ENCODE measurements around the gene FOSB. TPM values are rescaled to one million over a fixed set of nuclear protein-coding genes. Genes with fewer than 3 reads are reported as not detected.

FOSB gene
- total RNA-seq, 1 donor from 2014 or later = 42.8 TPM

DNA sequence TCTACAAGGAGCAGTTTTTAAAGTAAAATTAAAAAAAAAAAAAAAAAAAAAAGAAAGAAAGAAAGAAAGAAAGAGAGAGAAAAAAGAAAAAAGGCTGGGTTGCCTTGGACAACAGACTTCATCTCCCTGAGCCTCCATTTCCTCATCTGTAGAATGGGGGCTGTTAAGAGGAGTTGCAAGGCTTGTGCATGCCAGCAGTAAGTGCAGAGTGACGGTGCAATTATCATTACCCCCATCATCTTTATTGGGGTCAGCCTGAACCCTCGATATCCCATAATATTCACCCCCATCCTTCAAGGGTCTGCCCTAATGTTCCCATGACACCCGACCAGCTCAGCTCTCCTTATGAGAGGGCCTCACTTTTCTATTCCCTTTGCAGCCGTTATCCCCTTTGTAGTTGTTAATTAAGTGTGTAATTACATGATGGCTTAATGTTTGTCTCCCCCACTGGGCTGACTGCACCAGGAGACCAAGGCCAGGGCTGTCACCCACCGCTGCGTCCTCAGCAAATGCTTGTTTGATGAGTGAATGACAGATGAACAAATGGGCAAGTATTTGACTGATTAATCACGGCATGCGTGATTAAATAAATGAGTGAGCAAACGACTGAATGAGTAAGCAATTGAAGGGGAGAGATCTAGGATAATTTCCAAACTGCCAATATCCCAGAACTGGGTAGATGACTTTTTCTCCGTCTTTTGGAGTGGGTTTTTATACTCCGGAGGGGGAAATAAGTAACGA lies 10.1 kb downstream of the FOSB start:
- Histone ChIP-seq H3K36me3 (ENCODE audit: control insufficient read depth in 3 of 3, insufficient read depth in 3 of 3, low read length in 3 of 3) (no peaks in the 10 kb centered on the region), H3K9me3 (ENCODE audit: control insufficient read depth in 3 of 3, low read length in 3 of 3) (no peaks in the 10 kb centered on the region), H3K27me3 (ENCODE audit: control insufficient read depth in 3 of 3, insufficient read depth in 3 of 3, low read length in 3 of 3) (peaks cover 0 to 2% (median 0%) of the 10 kb centered on the region in 3 donors), H3K4me1 (ENCODE audit: control insufficient read depth in 3 of 3, insufficient read depth in 3 of 3, low read length in 3 of 3) (peaks cover 9 to 15% (median 14%) of the 10 kb centered on the region in 3 donors), H3K4me3 (ENCODE audit: low read length in 3 of 3) (peak overlapping the region; percentile 69 to 81 (median 76)), H3K9ac (ENCODE audit: low read depth in 1 of 3, low read length in 3 of 3) (peak overlapping the region; percentile 81 to 96 (median 89)), H3K27ac (ENCODE audit: low read depth, low read length) (peak overlapping the region; percentile 98)

DNA sequence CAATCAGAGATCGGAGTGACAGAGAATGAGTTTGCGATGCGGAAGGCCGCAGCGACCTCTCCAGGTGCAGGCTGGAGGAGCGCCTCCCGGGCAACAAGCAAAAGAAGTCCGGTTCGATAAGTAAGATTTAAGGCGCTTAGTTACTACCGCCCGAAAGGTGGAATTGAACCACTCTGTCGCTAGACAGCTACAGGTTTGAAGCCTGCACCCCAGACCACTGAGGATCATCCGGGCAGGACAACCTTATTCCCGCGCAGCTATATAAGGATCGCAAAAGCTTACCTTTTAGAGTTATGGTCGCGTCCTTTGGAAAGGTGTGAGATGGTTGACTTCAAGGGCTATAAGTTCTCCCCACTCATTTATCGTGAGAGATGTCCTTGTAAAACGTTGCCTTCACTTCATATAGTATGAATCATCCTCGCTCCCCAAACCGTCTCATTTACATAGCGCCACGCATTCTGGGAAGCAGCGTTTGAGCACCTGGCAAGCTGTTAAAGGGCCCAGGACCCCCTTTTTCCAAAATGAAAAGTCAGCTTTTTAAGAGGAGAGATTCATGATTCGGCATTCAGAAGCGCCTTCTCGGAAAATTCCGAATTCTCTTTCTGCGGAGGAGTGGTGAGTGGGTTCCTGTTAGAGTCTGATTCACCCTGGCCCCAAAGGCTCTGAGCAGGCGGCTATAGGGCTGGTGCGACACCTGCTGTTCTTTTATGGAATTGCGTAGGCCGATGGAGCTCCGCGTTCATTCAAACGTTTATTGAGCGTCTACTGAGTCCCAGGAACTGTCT lies 10.8 kb downstream of the FOSB start:
- H3K36me3 ChIP-seq (ENCODE audit: control insufficient read depth in 3 of 3, insufficient read depth in 3 of 3, low read length in 3 of 3) = no peaks in the 10 kb centered on the region
- peak overlapping the region; percentile 69 to 81 (median 76) for H3K4me3 ChIP-seq (ENCODE audit: low read length in 3 of 3)
- H3K4me1 ChIP-seq (ENCODE audit: control insufficient read depth in 3 of 3, insufficient read depth in 3 of 3, low read length in 3 of 3) = peaks cover 9 to 15% (median 14%) of the 10 kb centered on the region in 3 donors
- H3K9ac ChIP-seq (ENCODE audit: low read depth in 1 of 3, low read length in 3 of 3) = peak overlapping the region; percentile 81 to 96 (median 89)
- H3K27ac ChIP-seq (ENCODE audit: low read depth, low read length) = peak overlapping the region; percentile 98
- no peaks in the 10 kb centered on the region for H3K9me3 ChIP-seq (ENCODE audit: control insufficient read depth in 3 of 3, low read length in 3 of 3)
- no peaks in the 10 kb centered on the region for H3K27me3 ChIP-seq (ENCODE audit: control insufficient read depth in 3 of 3, insufficient read depth in 3 of 3, low read length in 3 of 3)

DNA sequence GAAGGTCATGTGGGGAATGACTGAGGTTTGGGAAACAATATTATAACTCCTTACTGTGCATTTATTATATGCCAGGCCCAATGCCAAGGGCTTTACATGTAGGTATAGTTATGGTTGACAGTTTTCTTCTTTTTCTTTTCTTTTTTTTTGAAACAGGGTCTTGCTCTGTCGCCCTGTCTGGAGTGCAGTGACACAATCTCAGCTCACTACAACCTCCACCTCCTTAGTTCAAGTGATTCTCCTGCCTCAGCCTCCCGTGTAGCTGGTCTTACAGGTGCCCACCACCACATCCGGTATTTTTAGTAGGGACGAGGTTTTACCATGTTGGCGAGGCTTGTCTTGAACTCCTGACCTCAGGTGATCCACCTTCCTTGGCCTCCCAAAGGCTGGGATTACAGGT lies 15.2 kb downstream of the FOSB start:
- Histone ChIP-seq H3K36me3 (ENCODE audit: control insufficient read depth in 3 of 3, insufficient read depth in 3 of 3, low read length in 3 of 3) (peaks cover 1 to 6% (median 2%) of the 10 kb centered on the region in 3 donors), H3K4me1 (ENCODE audit: control insufficient read depth in 3 of 3, insufficient read depth in 3 of 3, low read length in 3 of 3) (peaks cover 5 to 15% (median 10%) of the 10 kb centered on the region in 3 donors), H3K9me3 (ENCODE audit: control insufficient read depth in 3 of 3, low read length in 3 of 3) (no peaks in the 10 kb centered on the region)

DNA sequence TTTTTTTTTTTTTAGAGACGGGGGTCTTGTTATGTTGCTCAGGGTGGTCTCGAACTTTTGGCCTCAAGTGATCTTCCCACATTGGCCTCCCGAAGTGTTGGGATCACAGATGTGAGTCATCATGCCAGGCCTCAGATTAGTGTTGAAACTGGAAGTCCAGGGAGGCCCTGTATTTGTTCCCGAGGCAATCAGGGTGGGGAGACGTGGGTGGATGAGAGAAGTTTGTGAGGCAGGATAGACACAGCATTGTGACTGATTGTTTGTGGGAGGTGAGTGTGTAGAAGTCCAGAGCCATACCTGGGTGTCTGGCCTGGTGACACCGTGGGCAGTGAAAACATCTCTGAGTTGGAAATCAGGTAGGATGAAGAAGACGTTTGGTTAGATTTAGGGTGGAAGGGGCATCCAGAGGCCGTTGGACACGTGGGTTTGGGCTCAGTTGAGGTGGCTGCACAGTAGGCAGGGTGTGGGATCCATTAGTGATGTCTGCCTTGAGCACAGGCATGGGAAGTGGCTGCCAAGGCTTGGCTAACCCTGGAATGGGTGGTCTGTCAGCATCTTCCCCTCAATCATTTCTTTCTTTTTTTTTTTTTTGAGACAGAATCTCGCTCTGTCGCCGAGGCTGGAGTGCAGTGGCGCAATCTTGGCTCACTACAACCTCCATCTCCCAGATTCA lies 16.6 kb downstream of the FOSB start:
- H3K4me3 ChIP-seq (ENCODE audit: low read length in 3 of 3) = no peak overlapping the region
- no peaks in the 10 kb centered on the region for H3K9me3 ChIP-seq (ENCODE audit: control insufficient read depth in 3 of 3, low read length in 3 of 3)
- H3K4me1 ChIP-seq (ENCODE audit: control insufficient read depth in 3 of 3, insufficient read depth in 3 of 3, low read length in 3 of 3) = peaks cover 6 to 9% (median 7%) of the 10 kb centered on the region in 3 donors
- H3K9ac ChIP-seq (ENCODE audit: low read depth in 1 of 3, low read length in 3 of 3) = no peak overlapping the region
- H3K27me3 ChIP-seq (ENCODE audit: control insufficient read depth in 3 of 3, insufficient read depth in 3 of 3, low read length in 3 of 3) = no peaks in the 10 kb centered on the region
- peaks cover 8 to 17% (median 10%) of the 10 kb centered on the region in 3 donors for H3K36me3 ChIP-seq (ENCODE audit: control insufficient read depth in 3 of 3, insufficient read depth in 3 of 3, low read length in 3 of 3)
- H3K27ac ChIP-seq (ENCODE audit: low read depth, low read length) = no peak overlapping the region

More for the DNA sequence above, 15.2 kb downstream of the FOSB start:
- H3K27me3 ChIP-seq (ENCODE audit: control insufficient read depth in 3 of 3, insufficient read depth in 3 of 3, low read length in 3 of 3) = no peaks in the 10 kb centered on the region
- no peak overlapping the region for H3K9ac ChIP-seq (ENCODE audit: low read depth in 1 of 3, low read length in 3 of 3)
- no peak overlapping the region for H3K4me3 ChIP-seq (ENCODE audit: low read length in 3 of 3)
- H3K27ac ChIP-seq (ENCODE audit: low read depth, low read length) = no peak overlapping the region

DNA sequence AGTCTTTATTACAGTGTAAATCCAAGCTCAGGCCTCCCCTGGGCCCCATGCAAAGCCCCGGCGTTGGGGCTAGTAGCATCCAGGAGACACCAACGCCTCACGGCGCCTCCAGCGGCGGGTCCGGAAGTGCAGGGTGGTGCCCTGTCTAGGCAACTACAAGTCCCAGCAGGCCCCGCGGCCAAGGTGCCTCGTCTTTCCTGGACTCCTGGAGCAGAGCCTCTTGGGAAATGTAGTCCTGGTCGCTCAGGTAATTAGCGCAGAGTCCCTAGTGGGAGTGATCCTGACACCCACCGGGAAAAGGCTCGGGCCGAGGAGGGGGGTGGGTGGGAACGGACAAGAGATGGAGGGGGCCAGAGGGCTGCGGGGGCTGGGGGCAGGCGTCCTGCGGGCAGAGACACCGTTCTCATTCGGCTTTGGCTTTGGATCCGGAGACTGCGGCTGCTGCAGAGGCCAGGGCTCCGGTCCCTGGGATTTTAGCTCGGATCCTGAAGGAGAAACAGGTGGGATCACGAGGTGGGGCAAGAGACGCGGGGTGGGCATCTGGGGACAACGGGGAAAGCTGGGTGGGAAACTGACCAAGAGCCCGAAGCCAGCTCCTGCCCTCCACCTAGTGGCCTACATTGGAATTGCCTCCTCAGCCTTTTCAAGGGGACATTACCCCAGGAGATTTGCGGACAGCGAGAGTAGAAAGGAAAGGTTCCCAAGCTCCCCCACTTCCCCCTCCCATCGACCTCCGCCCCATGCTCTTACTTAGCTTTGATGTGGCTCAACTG lies 17.7 kb downstream of the FOSB start:
- peak overlapping the region; percentile 1 to 57 (median 50) for H3K9ac ChIP-seq (ENCODE audit: low read depth in 1 of 3, low read length in 3 of 3)
- H3K27ac ChIP-seq (ENCODE audit: low read depth, low read length) = peak overlapping the region; percentile 77
- no peaks in the 10 kb centered on the region for H3K9me3 ChIP-seq (ENCODE audit: control insufficient read depth in 3 of 3, low read length in 3 of 3)
- H3K27me3 ChIP-seq (ENCODE audit: control insufficient read depth in 3 of 3, insufficient read depth in 3 of 3, low read length in 3 of 3) = no peaks in the 10 kb centered on the region
- peaks cover 8 to 17% (median 12%) of the 10 kb centered on the region in 3 donors for H3K36me3 ChIP-seq (ENCODE audit: control insufficient read depth in 3 of 3, insufficient read depth in 3 of 3, low read length in 3 of 3)
- peak overlapping the region; percentile 70 to 74 (median 73) for H3K4me3 ChIP-seq (ENCODE audit: low read length in 3 of 3)
- peaks cover 6 to 9% (median 8%) of the 10 kb centered on the region in 3 donors for H3K4me1 ChIP-seq (ENCODE audit: control insufficient read depth in 3 of 3, insufficient read depth in 3 of 3, low read length in 3 of 3)

DNA sequence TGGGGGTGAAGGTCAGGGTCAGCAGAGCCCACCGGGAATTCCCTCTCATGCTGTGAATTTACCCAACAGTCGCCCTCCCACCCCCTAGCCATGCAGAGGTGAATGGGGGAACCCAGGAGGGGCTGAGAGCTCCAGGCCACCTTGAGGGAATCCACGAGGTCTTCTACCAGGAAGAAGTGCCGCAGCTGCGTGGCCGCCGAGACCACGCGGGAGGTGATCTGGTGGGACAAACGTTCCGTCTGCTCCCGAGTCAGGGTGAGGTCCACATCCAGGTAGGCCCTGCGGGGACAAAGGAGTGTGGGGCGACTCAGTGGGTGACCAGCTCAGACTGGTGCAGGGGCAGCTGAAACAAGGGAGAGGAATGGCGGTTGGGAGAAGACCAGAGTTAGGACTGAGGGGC lies 20.9 kb downstream of the FOSB start:
- peaks cover 11 to 27% (median 19%) of the 10 kb centered on the region in 3 donors for H3K4me1 ChIP-seq (ENCODE audit: control insufficient read depth in 3 of 3, insufficient read depth in 3 of 3, low read length in 3 of 3)
- H3K4me3 ChIP-seq (ENCODE audit: low read length in 3 of 3) = no peak overlapping the region
- H3K9me3 ChIP-seq (ENCODE audit: control insufficient read depth in 3 of 3, low read length in 3 of 3) = no peaks in the 10 kb centered on the region
- H3K27ac ChIP-seq (ENCODE audit: low read depth, low read length) = no peak overlapping the region
- H3K27me3 ChIP-seq (ENCODE audit: control insufficient read depth in 3 of 3, insufficient read depth in 3 of 3, low read length in 3 of 3) = no peaks in the 10 kb centered on the region
- H3K9ac ChIP-seq (ENCODE audit: low read depth in 1 of 3, low read length in 3 of 3) = peak overlapping the region in 1 of 3 donors; percentile 16
- peaks cover 9 to 17% (median 12%) of the 10 kb centered on the region in 3 donors for H3K36me3 ChIP-seq (ENCODE audit: control insufficient read depth in 3 of 3, insufficient read depth in 3 of 3, low read length in 3 of 3)

DNA sequence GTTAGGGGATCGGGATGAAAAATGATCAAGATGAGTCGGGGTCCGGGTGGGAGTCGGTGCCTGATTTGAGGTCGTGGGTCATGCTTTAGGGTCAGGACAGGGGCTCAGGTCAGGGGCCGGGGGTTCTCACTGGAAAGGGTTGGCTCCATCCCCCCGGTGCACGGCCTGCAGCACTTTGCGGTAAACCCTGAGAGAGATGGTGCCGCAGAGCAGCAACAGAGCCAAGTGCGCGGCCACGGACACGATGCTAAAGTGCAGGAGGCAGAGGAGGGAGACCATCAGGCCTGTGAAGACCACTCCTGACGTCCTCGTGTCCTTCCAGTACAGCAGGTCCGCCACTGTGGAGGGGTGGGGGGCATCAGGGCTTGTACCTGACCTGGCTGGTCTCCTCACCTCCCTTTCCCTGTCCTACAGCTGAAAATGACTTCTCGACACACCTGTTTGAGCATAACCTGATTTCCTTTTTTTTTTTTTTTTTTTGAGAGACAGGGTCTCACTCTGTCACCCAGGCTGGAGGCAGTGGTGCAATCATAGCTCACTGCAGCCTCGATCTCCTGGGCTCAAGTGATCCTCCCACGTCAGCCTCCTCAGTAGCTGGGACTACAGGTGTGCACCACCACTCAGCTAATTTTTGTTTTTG lies 21.5 kb downstream of the FOSB start:
- no peak overlapping the region for H3K4me3 ChIP-seq (ENCODE audit: low read length in 3 of 3)
- peaks cover 9 to 17% (median 12%) of the 10 kb centered on the region in 3 donors for H3K36me3 ChIP-seq (ENCODE audit: control insufficient read depth in 3 of 3, insufficient read depth in 3 of 3, low read length in 3 of 3)
- no peaks in the 10 kb centered on the region for H3K9me3 ChIP-seq (ENCODE audit: control insufficient read depth in 3 of 3, low read length in 3 of 3)
- H3K9ac ChIP-seq (ENCODE audit: low read depth in 1 of 3, low read length in 3 of 3) = no peak overlapping the region
- H3K27me3 ChIP-seq (ENCODE audit: control insufficient read depth in 3 of 3, insufficient read depth in 3 of 3, low read length in 3 of 3) = peaks cover 0 to 5% (median 0%) of the 10 kb centered on the region in 3 donors
- peaks cover 11 to 27% (median 19%) of the 10 kb centered on the region in 3 donors for H3K4me1 ChIP-seq (ENCODE audit: control insufficient read depth in 3 of 3, insufficient read depth in 3 of 3, low read length in 3 of 3)
- H3K27ac ChIP-seq (ENCODE audit: low read depth, low read length) = no peak overlapping the region

DNA sequence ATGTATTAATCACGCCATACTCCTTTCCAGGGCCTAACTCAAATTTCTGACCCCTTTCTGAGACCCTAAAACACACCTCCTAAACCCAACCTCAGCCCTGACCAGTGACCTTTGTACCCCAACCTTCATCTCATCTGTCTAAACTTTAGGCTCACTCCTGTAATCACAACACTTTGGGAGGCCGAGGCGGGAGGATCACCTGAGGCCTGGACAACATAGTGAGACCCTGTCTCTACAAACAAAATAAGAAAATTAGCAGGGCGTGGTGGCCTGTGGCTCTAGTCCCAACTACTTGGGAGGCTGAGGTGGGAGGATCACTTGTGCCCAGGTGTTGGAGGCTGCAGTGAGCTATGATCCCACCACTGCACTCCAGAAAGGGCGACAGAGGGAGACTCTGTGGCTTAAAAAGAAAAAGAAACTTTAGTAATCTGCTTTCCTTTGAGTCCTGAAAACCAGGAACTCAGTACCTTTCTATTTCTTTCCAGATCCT lies 24.4 kb downstream of the FOSB start:
- peak overlapping the region; percentile 95 to 99 (median 98) for H3K9ac ChIP-seq (ENCODE audit: low read depth in 1 of 3, low read length in 3 of 3)
- H3K27ac ChIP-seq (ENCODE audit: low read depth, low read length) = peak overlapping the region; percentile 99
- no peaks in the 10 kb centered on the region for H3K9me3 ChIP-seq (ENCODE audit: control insufficient read depth in 3 of 3, low read length in 3 of 3)
- H3K4me3 ChIP-seq (ENCODE audit: low read length in 3 of 3) = peak overlapping the region; percentile 89 to 91 (median 89)
- H3K36me3 ChIP-seq (ENCODE audit: control insufficient read depth in 3 of 3, insufficient read depth in 3 of 3, low read length in 3 of 3) = peaks cover 8 to 12% (median 12%) of the 10 kb centered on the region in 3 donors
- H3K4me1 ChIP-seq (ENCODE audit: control insufficient read depth in 3 of 3, insufficient read depth in 3 of 3, low read length in 3 of 3) = peaks cover 15 to 38% (median 26%) of the 10 kb centered on the region in 3 donors
- peaks cover 0 to 16% (median 8%) of the 10 kb centered on the region in 3 donors for H3K27me3 ChIP-seq (ENCODE audit: control insufficient read depth in 3 of 3, insufficient read depth in 3 of 3, low read length in 3 of 3)

Measured in skeletal muscle tissue (tissue), 4 donors.